ENCODE data around the gene FBLN2. TPM values are rescaled to one million over a fixed set of nuclear protein-coding genes. Genes with fewer than 3 reads are reported as not detected.
"Not testable (repeated sequence)": the region's sequence is repeated elsewhere in the genome, so short reads cannot be mapped to it uniquely, and the experiment has no call there.

The FBLN2 gene
- polyA plus RNA-seq, 2 of the 4 experiments (the other 2 are of a cell fraction): 1.1 to 2.7 TPM

DNA sequence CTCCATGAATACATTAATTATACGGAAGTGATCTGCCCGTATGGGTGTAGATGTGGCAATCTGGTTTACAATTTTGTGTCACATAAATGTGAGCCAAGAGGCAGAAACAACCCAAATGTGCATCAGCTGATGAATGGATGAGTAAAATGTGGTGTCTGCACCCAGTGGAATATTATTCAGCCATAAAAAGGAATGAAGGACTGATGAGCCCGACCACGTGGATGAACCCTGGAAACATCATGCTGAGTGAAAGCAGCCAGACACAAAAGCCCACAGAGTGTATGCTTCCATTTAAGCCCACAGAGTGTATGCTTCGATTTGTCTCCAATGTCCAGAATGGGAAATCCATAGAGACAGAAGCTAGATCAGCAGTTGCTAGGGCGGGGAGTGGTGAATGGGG lies 27.6 kb upstream of the FBLN2 start:
- TF ChIP-seq KDM1A (IDR thresholded peaks at IDR 0.05; ENCODE audit: low read depth) (no peak), PHF8 (IDR thresholded peaks at IDR 0.05; ENCODE audit: borderline replicate concordance, low read depth) (no peak), FOSB (CRISPR knock-in tag; IDR thresholded peaks at IDR 0.05) (no peak), RCOR1 (IDR thresholded peaks at IDR 0.05; ENCODE audit: low read depth, low read length) (no peak), RFX5 (IDR thresholded peaks at IDR 0.05) (no peak), RAD21 (conservative IDR thresholded peaks at IDR 0.05 in 1 of 2, IDR thresholded peaks at IDR 0.05 in 1 of 2) (no peak), JUN (IDR thresholded peaks at IDR 0.05) (no peak), NR3C1 (IDR thresholded peaks at IDR 0.05) (no peak), HOXB5 (CRISPR knock-in tag; IDR thresholded peaks at IDR 0.05) (no peak), CHD4 (IDR thresholded peaks at IDR 0.05; ENCODE audit: borderline replicate concordance) (no peak)
- TF ChIP-seq, protein P1, sequence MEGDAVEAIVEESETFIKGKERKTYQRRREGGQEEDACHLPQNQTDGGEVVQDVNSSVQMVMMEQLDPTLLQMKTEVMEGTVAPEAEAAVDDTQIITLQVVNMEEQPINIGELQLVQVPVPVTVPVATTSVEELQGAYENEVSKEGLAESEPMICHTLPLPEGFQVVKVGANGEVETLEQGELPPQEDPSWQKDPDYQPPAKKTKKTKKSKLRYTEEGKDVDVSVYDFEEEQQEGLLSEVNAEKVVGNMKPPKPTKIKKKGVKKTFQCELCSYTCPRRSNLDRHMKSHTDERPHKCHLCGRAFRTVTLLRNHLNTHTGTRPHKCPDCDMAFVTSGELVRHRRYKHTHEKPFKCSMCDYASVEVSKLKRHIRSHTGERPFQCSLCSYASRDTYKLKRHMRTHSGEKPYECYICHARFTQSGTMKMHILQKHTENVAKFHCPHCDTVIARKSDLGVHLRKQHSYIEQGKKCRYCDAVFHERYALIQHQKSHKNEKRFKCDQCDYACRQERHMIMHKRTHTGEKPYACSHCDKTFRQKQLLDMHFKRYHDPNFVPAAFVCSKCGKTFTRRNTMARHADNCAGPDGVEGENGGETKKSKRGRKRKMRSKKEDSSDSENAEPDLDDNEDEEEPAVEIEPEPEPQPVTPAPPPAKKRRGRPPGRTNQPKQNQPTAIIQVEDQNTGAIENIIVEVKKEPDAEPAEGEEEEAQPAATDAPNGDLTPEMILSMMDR (IDR thresholded peaks at IDR 0.05): no peak
- TF ChIP-seq, protein P2, sequence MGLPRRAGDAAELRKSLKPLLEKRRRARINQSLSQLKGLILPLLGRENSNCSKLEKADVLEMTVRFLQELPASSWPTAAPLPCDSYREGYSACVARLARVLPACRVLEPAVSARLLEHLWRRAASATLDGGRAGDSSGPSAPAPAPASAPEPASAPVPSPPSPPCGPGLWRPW (IDR thresholded peaks at IDR 0.05): no peak
- TF ChIP-seq, protein P3, sequence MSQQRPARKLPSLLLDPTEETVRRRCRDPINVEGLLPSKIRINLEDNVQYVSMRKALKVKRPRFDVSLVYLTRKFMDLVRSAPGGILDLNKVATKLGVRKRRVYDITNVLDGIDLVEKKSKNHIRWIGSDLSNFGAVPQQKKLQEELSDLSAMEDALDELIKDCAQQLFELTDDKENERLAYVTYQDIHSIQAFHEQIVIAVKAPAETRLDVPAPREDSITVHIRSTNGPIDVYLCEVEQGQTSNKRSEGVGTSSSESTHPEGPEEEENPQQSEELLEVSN (IDR thresholded peaks at IDR 0.05; ENCODE audit: borderline replicate concordance, low read depth): no peak
- Histone ChIP-seq H3K4me1 (no peaks in the 10 kb centered on the region), H3K9me3 (no peaks in the 10 kb centered on the region), H3K4me2 (no peak overlapping the region), H3K27ac (no peak overlapping the region), H3K4me3 (no peak overlapping the region)
- ChIA-PET POLR2A (no interaction called here), CTCF (interaction anchor here (0.6 to 4.2 kb wide), 4 partner anchors 18 to 127 kb away, joined by 3 to 19 read pairs (median 6); no protein-coding TSS in a partner anchor)
- DNase-seq (ENCODE audit: low read depth in 1 of 2, low spot score in 1 of 2) (no peak), ATAC-seq (no peak), FAIRE-seq (no peak)
- WGBS (ENCODE audit: missing lambda C conversion rate): 49% methylated on average over 6 of the region's 6 CpGs

DNA sequence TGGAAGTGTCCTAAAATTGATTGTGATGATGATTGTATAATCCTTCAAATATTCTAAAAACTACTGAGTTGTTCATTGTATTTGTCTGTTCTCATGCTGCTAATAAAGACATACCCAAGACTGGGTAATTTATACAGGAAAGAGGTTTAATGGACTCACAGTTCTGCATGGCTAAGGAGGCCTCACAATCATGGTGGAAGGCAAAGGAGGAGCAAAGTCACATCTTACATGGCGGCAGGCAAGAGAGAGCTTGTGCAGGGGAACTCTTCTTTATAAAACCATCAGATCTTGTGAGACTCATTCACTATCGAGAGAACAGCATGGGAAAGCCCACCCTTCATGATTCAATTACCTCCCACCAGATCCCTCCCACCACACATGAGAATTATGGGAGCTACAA lies 27.2 kb upstream of the FBLN2 start:
- H3K9me3 ChIP-seq; H3K4me1 ChIP-seq; FAIRE-seq; H3K4me2 ChIP-seq; H3K27ac ChIP-seq; ATAC-seq; DNase-seq (ENCODE audit: low read depth in 1 of 2, low spot score in 1 of 2); POLR2A ChIA-PET; H3K4me3 ChIP-seq: not testable (repeated sequence)
- CTCF ChIA-PET: interaction anchor here (0.6 to 4.2 kb wide), 5 partner anchors 17 to 126 kb away, joined by 3 to 19 read pairs (median 5); no protein-coding TSS in a partner anchor
- whole genome bisulfite sequencing (ENCODE audit: missing lambda C conversion rate): 92% methylated on average over 2 of the region's 2 CpGs

DNA sequence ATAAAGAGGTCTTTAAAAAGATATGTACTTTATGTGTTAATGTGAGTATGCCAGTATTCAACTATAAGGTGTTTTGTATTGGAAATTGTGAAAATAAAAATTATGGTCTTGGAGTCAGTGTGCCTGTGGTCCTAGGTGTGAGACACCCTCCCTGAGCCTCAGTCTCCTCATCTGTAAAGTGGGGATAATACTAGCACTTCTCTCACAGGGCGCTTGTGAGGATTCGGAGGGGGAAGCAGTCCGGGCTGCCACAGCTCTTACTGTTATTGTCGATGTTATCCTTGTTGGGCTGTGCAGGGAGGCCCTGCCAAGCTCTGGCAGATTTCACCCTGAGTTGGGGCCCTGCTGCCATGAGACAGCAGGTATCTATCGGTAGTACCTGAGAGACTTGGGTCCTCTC lies 26.7 kb upstream of the FBLN2 start:
- H3K27ac ChIP-seq: no peak overlapping the region
- H3K4me3 ChIP-seq: no peak overlapping the region
- H3K4me1 ChIP-seq: no peaks in the 10 kb centered on the region
- CTCF ChIA-PET: interaction anchor here (1.3 to 4.2 kb wide), 4 partner anchors 17 to 126 kb away, joined by 5 to 19 read pairs (median 6); no protein-coding TSS in a partner anchor
- DNase-seq (ENCODE audit: low read depth in 1 of 2, low spot score in 1 of 2) (no peak), FAIRE-seq (no peak), ATAC-seq (no peak)
- 80% methylated on average over 5 of the region's 5 CpGs for WGBS (ENCODE audit: missing lambda C conversion rate)
- POLR2A ChIA-PET: no interaction called here
- H3K4me2 ChIP-seq: no peak overlapping the region
- TF ChIP-seq HOXB5 (CRISPR knock-in tag; IDR thresholded peaks at IDR 0.05) (no peak), SREBF2 (IDR thresholded peaks at IDR 0.05) (no peak), HDAC2 (IDR thresholded peaks at IDR 0.05) (no peak), RCOR1 (IDR thresholded peaks at IDR 0.05; ENCODE audit: low read depth, low read length) (no peak), RAD21 (conservative IDR thresholded peaks at IDR 0.05 in 1 of 2, IDR thresholded peaks at IDR 0.05 in 1 of 2) (no peak), FOSL2 (IDR thresholded peaks at IDR 0.05) (no peak), FOSL2 (CRISPR knock-in tag; IDR thresholded peaks at IDR 0.05) (no peak), HOXA7 (CRISPR knock-in tag; IDR thresholded peaks at IDR 0.05) (no peak)
- TF ChIP-seq, protein P4, sequence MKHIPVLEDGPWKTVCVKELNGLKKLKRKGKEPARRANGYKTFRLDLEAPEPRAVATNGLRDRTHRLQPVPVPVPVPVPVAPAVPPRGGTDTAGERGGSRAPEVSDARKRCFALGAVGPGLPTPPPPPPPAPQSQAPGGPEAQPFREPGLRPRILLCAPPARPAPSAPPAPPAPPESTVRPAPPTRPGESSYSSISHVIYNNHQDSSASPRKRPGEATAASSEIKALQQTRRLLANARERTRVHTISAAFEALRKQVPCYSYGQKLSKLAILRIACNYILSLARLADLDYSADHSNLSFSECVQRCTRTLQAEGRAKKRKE (CRISPR knock-in tag; IDR thresholded peaks at IDR 0.05; ENCODE audit: low read depth): no peak
- H3K9me3 ChIP-seq: no peaks in the 10 kb centered on the region

Data from A549 (cell line).